Astrocyte of the spinal cord (primary cell): ENCODE results near the gene ACOD1.

Source experiments
- DNase-seq: peaks from one replicate; pipeline ENCODE4 v3.0.0; 2011; ENCODE audit warnings: low read depth, low spot score
- H3K4me3 ChIP-seq: 2 replicates; pipeline ENCODE4 v1.5.1; 2011; ENCODE audit warnings: low read depth, mild to moderate bottlenecking, low read length, moderate library complexity
- in situ Hi-C: cut with HindIII; loops from 2 replicates; pipeline ENCODE4 v1.10.0; 2017; ENCODE audit warnings: low sequenced_read_pairs
- TF ChIP-seq, protein P1 (sequence below): IDR thresholded peaks from 2 replicates; pipeline ENCODE4 v1.5.1; 2012; ENCODE audit warnings: low read depth, mild to moderate bottlenecking, low read length, inconsistent platforms

ACOD1 gene

DNA sequence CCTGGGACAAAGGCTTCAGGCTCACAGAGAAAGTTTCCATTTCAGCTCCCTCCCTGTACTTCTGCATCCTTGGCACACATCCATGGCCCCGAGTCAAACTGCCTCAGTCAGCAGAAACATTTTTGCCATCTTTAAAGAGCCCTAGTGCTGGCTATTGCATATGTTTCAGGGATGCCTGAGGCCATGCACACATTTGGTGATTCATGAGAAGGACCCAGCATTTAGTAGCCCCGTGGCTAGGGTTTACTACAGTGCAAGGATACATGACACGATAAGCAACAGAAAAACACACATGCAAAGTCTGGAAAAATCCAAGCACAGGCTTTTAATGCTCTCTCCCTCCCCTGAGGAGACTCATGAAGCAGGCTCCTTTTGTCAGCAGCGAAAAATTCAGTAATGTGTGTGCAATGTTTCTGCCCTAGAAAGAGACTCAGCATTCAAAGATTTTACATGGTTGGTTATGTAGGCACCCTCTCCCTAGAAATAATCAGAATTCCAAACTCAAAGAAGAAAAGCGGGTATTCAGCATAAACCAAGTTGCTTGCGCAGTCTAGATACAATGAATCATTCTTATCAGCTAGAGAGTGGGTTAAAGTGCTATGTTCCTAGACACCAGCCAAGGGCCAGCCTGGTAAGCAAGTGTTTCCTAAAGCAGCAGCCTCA lies 17.6 kb downstream of the ACOD1 start:
- in situ Hi-C loops = no loop called here
- TF ChIP-seq, protein P1, sequence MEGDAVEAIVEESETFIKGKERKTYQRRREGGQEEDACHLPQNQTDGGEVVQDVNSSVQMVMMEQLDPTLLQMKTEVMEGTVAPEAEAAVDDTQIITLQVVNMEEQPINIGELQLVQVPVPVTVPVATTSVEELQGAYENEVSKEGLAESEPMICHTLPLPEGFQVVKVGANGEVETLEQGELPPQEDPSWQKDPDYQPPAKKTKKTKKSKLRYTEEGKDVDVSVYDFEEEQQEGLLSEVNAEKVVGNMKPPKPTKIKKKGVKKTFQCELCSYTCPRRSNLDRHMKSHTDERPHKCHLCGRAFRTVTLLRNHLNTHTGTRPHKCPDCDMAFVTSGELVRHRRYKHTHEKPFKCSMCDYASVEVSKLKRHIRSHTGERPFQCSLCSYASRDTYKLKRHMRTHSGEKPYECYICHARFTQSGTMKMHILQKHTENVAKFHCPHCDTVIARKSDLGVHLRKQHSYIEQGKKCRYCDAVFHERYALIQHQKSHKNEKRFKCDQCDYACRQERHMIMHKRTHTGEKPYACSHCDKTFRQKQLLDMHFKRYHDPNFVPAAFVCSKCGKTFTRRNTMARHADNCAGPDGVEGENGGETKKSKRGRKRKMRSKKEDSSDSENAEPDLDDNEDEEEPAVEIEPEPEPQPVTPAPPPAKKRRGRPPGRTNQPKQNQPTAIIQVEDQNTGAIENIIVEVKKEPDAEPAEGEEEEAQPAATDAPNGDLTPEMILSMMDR = no peak
- DNase-seq = peak; percentile 78
- H3K4me3 ChIP-seq = no peak overlapping the region

- TF ChIP-seq, protein P1 = no peak
- in situ Hi-C loops = no loop called here
- DNase-seq = no peak
- no peak overlapping the region for H3K4me3 ChIP-seq
Observed at GRCh38 chr13:76967031-76967430, 18.7 kb downstream of the ACOD1 start.

- in situ Hi-C loops = no loop called here
- TF ChIP-seq, protein P1 = no peak
- H3K4me3 ChIP-seq = no peak overlapping the region
- no peak for DNase-seq
Observed at GRCh38 chr13:76968041-76968440, 19.7 kb downstream of the ACOD1 start.

GRCh38 chr13:76969488-76970365 lies 21.4 kb downstream of the ACOD1 start:
- in situ Hi-C loops = no loop called here
- TF ChIP-seq, protein P1 = no peak
- H3K4me3 ChIP-seq = no peak overlapping the region
- DNase-seq = no peak

DNA sequence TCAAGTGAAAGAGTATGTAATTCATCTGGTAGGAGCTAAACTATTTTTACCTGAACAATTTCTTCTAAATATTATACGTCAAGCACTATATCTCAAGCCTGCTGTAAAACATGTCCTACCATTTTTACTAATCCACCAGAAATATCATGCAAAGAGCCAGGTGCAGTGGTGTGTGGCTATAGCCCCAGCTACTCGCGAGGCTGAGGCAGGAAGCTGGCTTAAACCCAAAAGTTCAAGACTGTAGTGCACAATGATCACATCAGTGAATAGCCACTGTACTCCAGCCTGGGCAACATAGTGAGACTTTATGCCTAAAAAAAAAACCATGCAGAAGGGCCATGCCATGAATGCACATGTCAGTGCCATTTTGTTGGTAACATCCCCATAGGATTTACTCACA lies 22.9 kb downstream of the ACOD1 start:
- no peak overlapping the region for H3K4me3 ChIP-seq
- no peak for DNase-seq
- in situ Hi-C loops = no loop called here
- TF ChIP-seq, protein P1 = no peak

- DNase-seq = peak; percentile 32
- TF ChIP-seq, protein P1 = no peak
- in situ Hi-C loops = no loop called here
- no peak overlapping the region for H3K4me3 ChIP-seq
Observed at GRCh38 chr13:76971851-76972829, 23.8 kb downstream of the ACOD1 start.
